ENCODE results near the gene AKT3. TPM values are rescaled to one million over a fixed set of nuclear protein-coding genes. Genes with fewer than 3 reads are reported as not detected.

Gene AKT3
- total and polyA plus RNA-seq, 7 donors = 2.1 to 105 (median 66.4) TPM

- Histone ChIP-seq H3K4me3 (no peak overlapping the region), H3K9me3 (peaks cover 0 to 2% (median 0%) of the 10 kb centered on the region in 4 donors), H3K27me3 (no peaks in the 10 kb centered on the region), H3K36me3 (peaks cover 0 to 4% (median 0%) of the 10 kb centered on the region in 4 donors), H3K27ac (no peak overlapping the region), H3K4me1 (peaks cover 0 to 14% (median 0%) of the 10 kb centered on the region in 4 donors)
- intact Hi-C loops (cut with DNase I) = no loop called here
- DNase-seq = no peak
- TF ChIP-seq POLR2A (IDR thresholded peaks at IDR 0.05) = no peak
- no peak for TF ChIP-seq POLR2AphosphoS5 (IDR thresholded peaks at IDR 0.05)
- TF ChIP-seq CTCF (IDR thresholded peaks at IDR 0.05) = no peak
- TF ChIP-seq EP300 (IDR thresholded peaks at IDR 0.05) = no peak
These were observed 43.7 kb downstream of the AKT3 start for GRCh38 chr1:243806310-243806709.

- H3K36me3 ChIP-seq = peaks cover 0 to 4% (median 0%) of the 10 kb centered on the region in 4 donors
- 96 to 98% methylated on average over 3 of the region's 3 CpGs for WGBS, 2 donors
- peaks cover 0 to 38% (median 8%) of the 10 kb centered on the region in 4 donors for H3K4me1 ChIP-seq
- no peaks in the 10 kb centered on the region for H3K27me3 ChIP-seq
- peaks cover 0 to 2% (median 0%) of the 10 kb centered on the region in 4 donors for H3K9me3 ChIP-seq
- DNase-seq = no peak
- intact Hi-C loops (cut with DNase I) = no loop called here
- no peak overlapping the region for H3K4me3 ChIP-seq
- TF ChIP-seq POLR2AphosphoS5 (IDR thresholded peaks at IDR 0.05) (no peak), EP300 (IDR thresholded peaks at IDR 0.05) (no peak), POLR2A (IDR thresholded peaks at IDR 0.05) (no peak), CTCF (IDR thresholded peaks at IDR 0.05) (no peak)
- no peak overlapping the region for H3K27ac ChIP-seq
These were observed 47.3 kb downstream of the AKT3 start for GRCh38 chr1:243802736-243803135.

GRCh38 chr1:243801378-243801777 is 48.7 kb downstream of the AKT3 start:
- H3K27me3 ChIP-seq = no peaks in the 10 kb centered on the region
- no peak for DNase-seq
- peaks cover 0 to 38% (median 8%) of the 10 kb centered on the region in 4 donors for H3K4me1 ChIP-seq
- TF ChIP-seq EP300 (IDR thresholded peaks at IDR 0.05) = no peak
- WGBS, 2 donors = 75 to 93% methylated on average over 1 of the region's 1 CpG
- H3K4me3 ChIP-seq = no peak overlapping the region
- no peaks in the 10 kb centered on the region for H3K9me3 ChIP-seq
- intact Hi-C loops (cut with DNase I) = no loop called here
- no peak overlapping the region for H3K27ac ChIP-seq
- H3K36me3 ChIP-seq = peaks cover 0 to 4% (median 0%) of the 10 kb centered on the region in 4 donors

- Histone ChIP-seq H3K27me3 (no peaks in the 10 kb centered on the region), H3K4me3 (no peak overlapping the region), H3K36me3 (peaks cover 0 to 4% (median 0%) of the 10 kb centered on the region in 4 donors), H3K4me1 (peaks cover 0 to 41% (median 10%) of the 10 kb centered on the region in 4 donors), H3K9me3 (no peaks in the 10 kb centered on the region), H3K27ac (no peak overlapping the region)
- no peak for DNase-seq
- intact Hi-C loops (cut with DNase I) = no loop called here
- no peak for TF ChIP-seq EP300 (IDR thresholded peaks at IDR 0.05)
- no peak for TF ChIP-seq CTCF (IDR thresholded peaks at IDR 0.05)
- TF ChIP-seq POLR2AphosphoS5 (IDR thresholded peaks at IDR 0.05) = no peak
- TF ChIP-seq POLR2A (IDR thresholded peaks at IDR 0.05) = no peak
These were observed 50.1 kb downstream of the AKT3 start for GRCh38 chr1:243799908-243800307.

- WGBS, 2 donors = 85 to 92% methylated on average over 2 of the region's 2 CpGs
- intact Hi-C loops (cut with DNase I) = no loop called here
These were observed 51.3 kb downstream of the AKT3 start for GRCh38 chr1:243798726-243799125.

More at GRCh38 chr1:243798726-243799125, 51.3 kb downstream of the AKT3 start:
- no peak for DNase-seq
- H3K4me3 ChIP-seq = no peak overlapping the region
- H3K27me3 ChIP-seq = no peaks in the 10 kb centered on the region
- H3K27ac ChIP-seq = no peak overlapping the region
- no peaks in the 10 kb centered on the region for H3K36me3 ChIP-seq
- H3K4me1 ChIP-seq = peaks cover 0 to 53% (median 19%) of the 10 kb centered on the region in 4 donors
- no peaks in the 10 kb centered on the region for H3K9me3 ChIP-seq
- TF ChIP-seq EP300 (IDR thresholded peaks at IDR 0.05) (no peak), POLR2AphosphoS5 (IDR thresholded peaks at IDR 0.05) (no peak), POLR2A (IDR thresholded peaks at IDR 0.05) (no peak), CTCF (IDR thresholded peaks at IDR 0.05) (no peak)

All from sigmoid colon (tissue), 7 donors.